HUES6 (cell line): ENCODE measurements around the gene CSPG4.
"Not testable (repeated sequence)": the region's sequence is repeated elsewhere in the genome, so short reads cannot be mapped to it uniquely, and the experiment has no call there.

Experiments used
- H3K27ac ChIP-seq: 2 replicates; pipeline ENCODE4 v1.7.0; 2013; ENCODE audit warnings: low read depth, mild to moderate bottlenecking, low read length, inconsistent platforms
- H3K27me3 ChIP-seq: 2 replicates; pipeline ENCODE4 v1.6.1; 2013; ENCODE audit warnings: low read length; ENCODE audit not compliant: control insufficient read depth, insufficient read depth
- H3K36me3 ChIP-seq: 2 replicates; pipeline ENCODE4 v1.6.1; 2013; ENCODE audit warnings: low read length; ENCODE audit not compliant: control insufficient read depth, insufficient read depth
- H3K4me1 ChIP-seq: 2 replicates; pipeline ENCODE4 v1.6.1; 2013; ENCODE audit warnings: low read length; ENCODE audit not compliant: control insufficient read depth, insufficient read depth
- H3K4me3 ChIP-seq: 2 replicates; pipeline ENCODE4 v1.5.1; 2013; ENCODE audit warnings: low read depth, low read length
- H3K9ac ChIP-seq: one replicate; pipeline ENCODE4 v1.6.1; 2013; ENCODE audit warnings: mild to moderate bottlenecking, low read length
- H3K9me3 ChIP-seq: 2 replicates; pipeline ENCODE4 v1.6.1; 2013; ENCODE audit warnings: low read depth, low read length; ENCODE audit not compliant: control insufficient read depth, insufficient read depth

The CSPG4 gene

GRCh38 chr15:75692311-75692710 is 20.3 kb downstream of the CSPG4 start:
- H3K27me3 ChIP-seq, H3K9me3 ChIP-seq, H3K36me3 ChIP-seq, H3K9ac ChIP-seq, H3K4me3 ChIP-seq, H3K27ac ChIP-seq: not testable (repeated sequence)
- H3K4me1 ChIP-seq, result peaks cover 24% of the 10 kb centered on the region

DNA sequence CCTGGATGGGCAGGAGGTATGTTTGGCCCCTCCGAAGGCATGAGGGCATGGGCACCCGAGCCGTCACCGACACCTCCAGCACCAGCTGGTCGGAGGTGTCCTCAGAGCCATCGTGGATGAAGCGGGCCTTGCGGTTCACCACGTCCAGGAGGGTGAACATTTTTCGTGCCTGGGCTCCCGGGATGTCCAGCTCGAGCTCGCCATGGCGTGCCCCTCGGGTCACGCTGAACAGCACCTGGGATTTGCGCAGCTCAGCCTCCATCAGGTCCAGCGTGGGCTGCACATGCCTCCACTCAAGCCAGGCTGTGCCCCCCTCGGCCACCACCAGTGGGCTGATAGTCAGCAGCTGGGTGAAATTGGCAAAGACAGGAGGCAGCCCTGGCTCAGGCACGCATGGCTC is 23.2 kb downstream of the CSPG4 start:
- not testable (repeated sequence) for H3K4me3 ChIP-seq, H3K27ac ChIP-seq, H3K27me3 ChIP-seq, H3K9ac ChIP-seq, H3K9me3 ChIP-seq, H3K36me3 ChIP-seq
- peaks cover 13% of the 10 kb centered on the region for H3K4me1 ChIP-seq

DNA sequence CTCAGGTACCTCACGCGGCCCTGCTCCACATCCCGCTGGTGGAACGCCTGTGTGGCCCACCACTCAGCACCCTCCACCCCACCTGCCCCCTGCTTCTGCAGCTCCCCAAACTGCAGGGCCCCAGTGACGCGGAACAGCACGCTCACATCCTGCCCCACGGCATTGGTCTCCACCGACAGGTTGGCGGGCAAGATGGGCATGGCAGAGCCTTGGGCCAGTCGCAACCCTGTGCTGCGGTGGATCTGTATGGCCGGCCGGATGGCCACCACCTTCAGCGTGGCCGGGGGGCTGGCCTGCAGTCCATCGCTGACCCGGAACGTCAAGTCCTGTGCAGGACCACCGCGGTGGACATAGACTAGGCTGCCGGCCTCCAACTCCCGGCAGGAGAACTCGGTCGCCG is 23.8 kb downstream of the CSPG4 start:
- H3K4me1 ChIP-seq, result peaks cover 7% of the 10 kb centered on the region
- H3K4me3 ChIP-seq, result no peak overlapping the region
- no peaks in the 10 kb centered on the region for H3K27me3 ChIP-seq
- H3K27ac ChIP-seq, result no peak overlapping the region
- H3K36me3 ChIP-seq, result no peaks in the 10 kb centered on the region
- no peak overlapping the region for H3K9ac ChIP-seq
- no peaks in the 10 kb centered on the region for H3K9me3 ChIP-seq

GRCh38 chr15:75688278-75688557 is 24.4 kb downstream of the CSPG4 start:
- H3K4me3 ChIP-seq, result no peak overlapping the region
- H3K9me3 ChIP-seq, result no peaks in the 10 kb centered on the region
- H3K36me3 ChIP-seq, result no peaks in the 10 kb centered on the region
- no peak overlapping the region for H3K9ac ChIP-seq
- peaks cover 4% of the 10 kb centered on the region; the same call in 1 of the 2 replicates for H3K4me1 ChIP-seq
- no peak overlapping the region for H3K27ac ChIP-seq
- H3K27me3 ChIP-seq, result no peaks in the 10 kb centered on the region

GRCh38 chr15:75687486-75688277 is 25.0 kb downstream of the CSPG4 start:
- H3K36me3 ChIP-seq, result no peaks in the 10 kb centered on the region
- H3K27ac ChIP-seq, result no peak overlapping the region
- peaks cover 3% of the 10 kb centered on the region; the same call in 1 of the 2 replicates for H3K4me1 ChIP-seq
- H3K4me3 ChIP-seq, result no peak overlapping the region
- no peak overlapping the region for H3K9ac ChIP-seq
- no peaks in the 10 kb centered on the region for H3K9me3 ChIP-seq
- no peaks in the 10 kb centered on the region for H3K27me3 ChIP-seq

GRCh38 chr15:75686212-75686642 is 26.4 kb downstream of the CSPG4 start:
- not testable (repeated sequence) for H3K4me3 ChIP-seq, H3K36me3 ChIP-seq, H3K9ac ChIP-seq, H3K27ac ChIP-seq, H3K4me1 ChIP-seq, H3K9me3 ChIP-seq, H3K27me3 ChIP-seq

DNA sequence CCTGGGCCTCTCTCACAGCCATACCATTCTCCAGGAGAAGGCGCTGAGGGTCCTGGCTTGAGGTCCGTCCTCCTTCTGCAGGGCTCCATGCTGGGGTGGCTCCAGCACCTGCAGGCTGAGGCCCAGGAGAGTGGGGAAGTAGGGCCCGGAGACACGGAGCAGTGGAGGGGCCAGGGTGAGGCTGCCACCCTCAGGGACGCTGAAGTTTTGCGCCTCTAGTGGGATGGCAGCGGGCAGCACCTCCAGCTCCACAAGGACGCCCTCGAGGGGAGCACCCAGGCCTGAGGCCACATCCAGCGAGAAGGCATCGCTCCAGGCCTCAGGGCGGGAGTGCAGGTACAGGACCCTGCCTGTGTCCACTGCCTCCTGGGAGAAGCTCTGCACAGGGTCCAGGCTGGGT is 27.5 kb downstream of the CSPG4 start:
- Histone ChIP-seq H3K36me3 (no peaks in the 10 kb centered on the region), H3K9me3 (no peaks in the 10 kb centered on the region), H3K9ac (no peak overlapping the region), H3K27ac (no peak overlapping the region), H3K4me1 (peaks cover 3% of the 10 kb centered on the region; the same call in 1 of the 2 replicates), H3K4me3 (no peak overlapping the region), H3K27me3 (no peaks in the 10 kb centered on the region)

DNA sequence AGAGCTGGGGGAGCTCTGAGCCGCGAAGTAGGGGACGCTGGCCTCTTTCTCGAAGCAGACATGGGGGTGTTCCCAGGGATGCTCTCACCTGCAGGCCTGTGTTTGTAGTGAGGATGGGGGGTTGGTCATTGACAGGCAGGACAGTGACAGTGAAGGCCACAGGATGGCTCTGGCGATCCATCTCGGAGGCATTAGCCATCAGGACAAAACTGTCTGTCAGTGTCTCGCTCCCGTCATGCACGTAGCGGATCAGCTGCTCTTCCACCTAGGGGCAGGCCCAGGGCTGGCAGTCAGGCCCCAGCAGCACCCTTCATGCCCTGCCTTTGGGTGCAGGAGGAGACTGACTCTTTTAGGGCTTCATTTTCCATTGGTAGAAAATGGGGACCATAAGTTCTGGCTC is 28.0 kb downstream of the CSPG4 start:
- Histone ChIP-seq H3K36me3 (no peaks in the 10 kb centered on the region), H3K27ac (no peak overlapping the region), H3K9ac (no peak overlapping the region), H3K4me3 (no peak overlapping the region), H3K4me1 (peaks cover 8% of the 10 kb centered on the region; the same call in 1 of the 2 replicates), H3K27me3 (no peaks in the 10 kb centered on the region), H3K9me3 (no peaks in the 10 kb centered on the region)

DNA sequence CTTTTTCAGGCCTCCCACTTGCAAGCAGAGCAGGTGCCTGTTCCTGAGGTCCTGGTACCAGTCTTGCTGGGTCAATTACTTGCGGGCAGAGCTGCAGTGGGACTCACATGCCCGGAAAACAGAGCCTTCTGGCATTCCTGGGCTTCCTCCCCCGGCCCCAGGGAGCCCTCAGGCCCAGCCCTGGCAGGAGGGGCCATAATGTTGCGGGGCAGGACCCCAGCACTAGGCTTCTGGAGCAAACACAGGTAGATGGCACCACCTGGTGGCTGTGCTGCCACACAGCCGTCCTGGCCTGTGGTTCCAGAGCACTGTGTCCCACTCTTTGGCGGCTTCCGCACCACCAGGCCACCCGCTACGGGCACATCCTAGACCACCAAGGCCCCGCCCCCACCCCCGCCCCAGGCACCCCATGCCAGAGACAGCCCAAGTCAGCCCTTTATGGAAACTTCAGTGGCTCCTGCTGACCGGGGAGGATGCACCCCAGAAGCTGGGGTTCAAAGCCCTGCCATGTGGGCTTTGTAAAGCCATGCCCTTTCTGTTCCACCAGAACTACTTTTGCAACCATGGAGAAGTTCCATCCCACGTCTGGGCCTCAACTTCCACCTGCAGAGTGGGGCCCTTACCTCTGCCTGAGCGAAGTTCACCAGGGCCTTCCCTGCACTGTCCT is 28.9 kb downstream of the CSPG4 start:
- H3K4me1 ChIP-seq, H3K9me3 ChIP-seq, H3K9ac ChIP-seq, H3K27ac ChIP-seq, H3K27me3 ChIP-seq, H3K4me3 ChIP-seq, H3K36me3 ChIP-seq: not testable (repeated sequence)

DNA sequence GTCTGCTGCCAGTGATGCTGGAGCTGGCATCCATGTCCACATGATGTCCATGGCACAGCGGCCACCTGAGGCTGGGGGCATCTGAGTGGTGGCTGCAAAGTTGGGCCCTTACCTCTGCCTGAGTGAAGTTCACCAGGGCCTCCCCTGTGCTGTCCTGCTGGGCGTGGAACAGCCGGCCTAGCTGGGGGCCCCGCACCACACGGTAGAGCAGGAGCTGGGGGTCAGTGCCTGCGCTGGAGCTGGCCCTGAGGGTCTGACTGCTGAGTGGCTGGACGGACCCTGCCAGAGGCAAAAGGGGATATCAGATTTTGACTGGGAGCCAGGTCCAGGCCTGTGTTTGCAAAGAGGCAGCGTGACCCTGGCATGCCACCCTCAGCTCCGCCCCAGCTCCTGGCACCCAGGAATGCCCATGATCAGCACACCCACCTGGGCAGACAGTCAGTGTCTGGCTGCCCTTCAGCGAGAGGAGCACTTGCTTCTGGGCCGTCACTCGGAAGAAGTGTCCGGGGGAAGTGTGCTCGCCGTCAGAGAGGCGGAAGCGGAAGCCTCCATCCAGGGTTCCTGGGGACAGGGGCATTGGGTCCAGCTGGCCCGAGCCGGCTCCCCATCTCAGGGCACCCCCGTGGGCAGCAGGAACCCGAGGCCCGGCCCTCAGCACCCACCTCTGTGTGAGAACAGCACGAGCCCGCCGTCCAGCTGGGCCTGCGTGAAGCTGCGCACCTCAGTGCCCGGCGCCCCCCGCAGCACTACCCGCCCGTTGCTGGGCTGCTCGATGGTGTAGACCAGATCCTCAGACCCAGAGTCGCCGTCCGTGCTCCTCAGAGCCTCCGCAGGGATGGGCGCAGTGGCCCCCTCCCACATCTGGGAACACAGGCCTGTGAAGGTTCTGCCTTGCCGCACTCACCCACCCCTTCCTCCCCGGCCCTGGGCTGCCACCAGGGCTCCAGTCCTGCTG is 30.2 kb downstream of the CSPG4 start:
- Histone ChIP-seq H3K27ac (no peak overlapping the region), H3K27me3 (no peaks in the 10 kb centered on the region), H3K4me1 (peaks cover 8% of the 10 kb centered on the region; the same call in 1 of the 2 replicates), H3K4me3 (no peak overlapping the region), H3K36me3 (no peaks in the 10 kb centered on the region), H3K9me3 (no peaks in the 10 kb centered on the region), H3K9ac (no peak overlapping the region)
